GM12878 (cell line): ENCODE results near the gene HADHA. TPM values are rescaled to one million over a fixed set of nuclear protein-coding genes. Genes with fewer than 3 reads are reported as not detected.

Experiments
- ATAC-seq: fragments of 200-7000 bp; cut with Tn5 transposase; 3 replicates; pipeline ENCODE4 v1.9.1; 2020; ENCODE audit warnings: mild to moderate bottlenecking, moderate library complexity
- BruUV-seq: library from RNA; stranded (reverse); fragments of 400-500 nt; replicated peaks from 2 replicates; lab custom pipeline; 2021; lab: Mats Ljungman, UMichigan
- CTCF ChIA-PET: fragments of 300-600 bp; sonication (Branson Sonifier 250); formaldehyde crosslinking; extraction: SDS; loops from one replicate; lab custom pipeline; 2021; ENCODE audit warnings: inconsistent platforms; lab: Yijun Ruan, JAX
- POLR2A ChIA-PET: fragments of 350-600 bp; formaldehyde crosslinking; extraction: SDS; loops from one replicate; lab custom pipeline; 2021; ENCODE audit warnings: inconsistent platforms; lab: Charles Lee
- RAD21 ChIA-PET: fragments of 300-600 bp; sonication (Branson Sonifier 250); formaldehyde crosslinking; loops from one replicate; lab custom pipeline; 2023; ENCODE audit warnings: antibody characterized with exemption; ENCODE audit not compliant: unreplicated experiment; lab: Charles Lee
- SMC1A ChIA-PET: fragments of 300-600 bp; sonication (Branson Sonifier 250); formaldehyde crosslinking; loops from one replicate; lab custom pipeline; 2023; ENCODE audit not compliant: unreplicated experiment, uncharacterized antibody; lab: Charles Lee
- DNase-seq: peaks from one replicate; pipeline ENCODE4 v3.0.0-alpha.2; 2011; ENCODE audit warnings: low read depth, low spot score
- FAIRE-seq: peaks from 3 replicates; lab custom pipeline; 2011; peaks lifted over from hg19 to GRCh38; lab: Jason Lieb, UNC
- H2AFZ ChIP-seq: 2 replicates; pipeline ENCODE4 v1.6.0; 2011; ENCODE audit warnings: low read depth, low read length, control low read depth; ENCODE audit not compliant: control insufficient read depth
- H3K27ac ChIP-seq: 2 replicates; pipeline ENCODE4 v1.5.1; 2011; ENCODE audit warnings: control low read depth; ENCODE audit not compliant: control insufficient read depth, insufficient read depth
- H3K27me3 ChIP-seq, 2 experiments: replicated peaks in 1 of 2; 2 replicates each; pipeline versions ENCODE4 v1.6.0 to v1.6.1; 2011; ENCODE audit warnings: low read length in 1 of 2; ENCODE audit not compliant: control insufficient read depth in 2 of 2, insufficient read depth in 2 of 2
- H3K36me3 ChIP-seq, 2 experiments: 2 replicates each; pipeline ENCODE4 v1.5.1; 2011; ENCODE audit warnings: low read length in 1 of 2; ENCODE audit not compliant: control insufficient read depth in 2 of 2, insufficient read depth in 2 of 2
- H3K4me1 ChIP-seq: 2 replicates; pipeline ENCODE4 v1.6.1; 2011; ENCODE audit warnings: mild to moderate bottlenecking, low read length, moderate library complexity, mixed read lengths; ENCODE audit not compliant: control insufficient read depth, insufficient read depth
- H3K4me2 ChIP-seq: 2 replicates; pipeline ENCODE4 v1.6.0; 2011; ENCODE audit warnings: control low read depth; ENCODE audit not compliant: control insufficient read depth, insufficient read depth
- H3K4me3 ChIP-seq: fragments of 200-600 bp; sonication (generic); 2 replicates; pipeline ENCODE4 v1.5.1; 2016
- H3K79me2 ChIP-seq: 2 replicates; pipeline ENCODE4 v1.6.0; 2011; ENCODE audit warnings: low read length; ENCODE audit not compliant: control insufficient read depth, insufficient read depth
- H3K9ac ChIP-seq: 2 replicates; pipeline ENCODE4 v1.8.0; 2011; ENCODE audit warnings: low read length, control low read depth, mixed read lengths; ENCODE audit not compliant: control insufficient read depth, insufficient read depth
- H3K9me3 ChIP-seq: replicated peaks from 3 replicates; pipeline ENCODE4 v1.5.1; 2011; ENCODE audit warnings: mild to moderate bottlenecking, low read length; ENCODE audit not compliant: control insufficient read depth, insufficient read depth
- H4K20me1 ChIP-seq: 2 replicates; pipeline ENCODE4 v1.6.0; 2011; ENCODE audit not compliant: control insufficient read depth, insufficient read depth
- BCLAF1 ChIP-seq: fragments of 450-650 bp; IDR thresholded peaks from 2 replicates; pipeline ENCODE4 v1.6.1; 2017; ENCODE audit warnings: antibody characterized with exemption, mild to moderate bottlenecking, moderate library complexity
- BRCA1 ChIP-seq: IDR thresholded peaks from 2 replicates; pipeline ENCODE4 v1.6.1; 2011; ENCODE audit warnings: low read depth, low read length, improper control_type of control experiment
- EGR1 ChIP-seq, 2 experiments: IDR thresholded peaks; 1 replicate in 1 of 2; 2 replicates in 1 of 2; pipeline ENCODE4 v1.6.1; 2011 to 2012; ENCODE audit warnings: low read depth in 2 of 2, low read length in 2 of 2, borderline replicate concordance in 1 of 2, mild to moderate bottlenecking in 1 of 2, moderate library complexity in 1 of 2
- ETV6 ChIP-seq, 2 experiments: fragments of 450-650 bp in 1 of 2; IDR thresholded peaks in 1 of 2; conservative IDR thresholded peaks in 1 of 2; 2 replicates each; pipeline ENCODE4 v1.6.1; 2014; ENCODE audit warnings: antibody characterized with exemption in 1 of 2, borderline replicate concordance in 1 of 2, low read depth in 1 of 2, mild to moderate bottlenecking in 1 of 2, moderate library complexity in 1 of 2
- FOS ChIP-seq: IDR thresholded peaks from 3 replicates; pipeline ENCODE4 v1.6.1; 2011; ENCODE audit warnings: borderline replicate concordance; ENCODE audit not compliant: insufficient read length; ENCODE audit errors: extremely low read depth
- KAT2A ChIP-seq: conservative IDR thresholded peaks from 2 replicates; pipeline ENCODE4 v1.6.1; 2011; ENCODE audit warnings: low read depth, low read length; ENCODE audit not compliant: control insufficient read depth
- NBN ChIP-seq: fragments of 450-650 bp; IDR thresholded peaks from 2 replicates; pipeline ENCODE4 v1.6.1; 2016
- POLR2AphosphoS5 ChIP-seq: IDR thresholded peaks from 2 replicates; pipeline ENCODE4 v1.6.1; 2011; ENCODE audit warnings: mild to moderate bottlenecking, low read length, inconsistent platforms
- PRDM15 ChIP-seq: fragments of 450-650 bp; formaldehyde crosslinking; IDR thresholded peaks from 2 replicates; pipeline ENCODE4 v1.4.0; 2020; ENCODE audit warnings: mild to moderate bottlenecking, moderate library complexity
- RFX5 ChIP-seq: IDR thresholded peaks from 2 replicates; pipeline ENCODE4 v1.6.1; 2011; ENCODE audit warnings: low read depth, low read length, improper control_type of control experiment
- SMAD1 ChIP-seq: fragments of 450-650 bp; IDR thresholded peaks from 2 replicates; pipeline ENCODE4 v1.6.1; 2018; ENCODE audit warnings: mild to moderate bottlenecking, low read depth; ENCODE audit not compliant: partially characterized antibody
- SUPT20H ChIP-seq: IDR thresholded peaks from 2 replicates; pipeline ENCODE4 v1.6.1; 2011; ENCODE audit warnings: low read depth, mild to moderate bottlenecking, low read length, moderate library complexity, borderline replicate concordance; ENCODE audit not compliant: control insufficient read depth
- TCF7 ChIP-seq: IDR thresholded peaks from 2 replicates; pipeline ENCODE4 v1.6.1; 2014; ENCODE audit warnings: antibody characterized with exemption, borderline replicate concordance
- ZNF207 ChIP-seq: fragments of 450-650 bp; IDR thresholded peaks from 2 replicates; pipeline ENCODE4 v1.6.1; 2014; ENCODE audit warnings: antibody characterized with exemption, mild to moderate bottlenecking, borderline replicate concordance
- WGBS: methylation state at CpG from one replicate; pipeline ENCODE4 v1.1.6; 2016; ENCODE audit warnings: low lambda C conversion rate; ENCODE audit not compliant: insufficient replicate concordance, insufficient coverage; ENCODE audit errors: missing lambda C conversion rate; 5-methylcytosine and 5-hydroxymethylcytosine counted together
- in situ Hi-C: fragments of 300-500 bp; cut with MboI; formaldehyde crosslinking; loops from 9 replicates; pipeline ENCODE4 v1.14.3; 2018; ENCODE audit warnings: mixed read lengths
- intact Hi-C: fragments of 100-400 bp; cut with micrococcal nuclease; formaldehyde crosslinking; loops from one replicate; pipeline ENCODE4 v1.14.2; 2022; ENCODE audit not compliant: unreplicated experiment
- polyA plus RNA-seq, 11 experiments: library from polyadenylated mRNA; depleted of rRNA in 4 of 11; unstranded in 6 of 11; stranded (reverse) in 5 of 11; fragments of >200 nt; fragmentation: Nextera tagmentation in 4 of 11; fragmentation: Illumina TruSeq in 1 of 11; extraction: Ambion mirVana in 4 of 11; extraction: Trizol in 1 of 11; gene quantifications; 1 replicate in 1 of 11; 2 replicates in 10 of 11; pipeline versions ENCODE4 v1.2.1 to v1.2.3, GENCODE V29; 2011 to 2016; ENCODE audit warnings: inconsistent platforms in 2 of 11, missing spikeins in 2 of 11, low read depth in 1 of 11
- total RNA-seq, 4 experiments: library from RNA; depleted of rRNA in 3 of 4; stranded (reverse); fragments of >200 nt in 3 of 4; fragmentation: Illumina TruSeq in 1 of 4; extraction: Trizol in 1 of 4; gene quantifications; 2 replicates each; pipeline versions ENCODE4 v1.2.1 to v1.2.3, GENCODE V29; 2013 to 2021
- TF ChIP-seq, protein P1 (sequence below): fragments of 450-650 bp; IDR thresholded peaks from 2 replicates; pipeline ENCODE4 v1.6.1; 2017; ENCODE audit warnings: borderline replicate concordance

Gene HADHA
- total and polyA plus RNA-seq, 10 of the 15 experiments (the other 5 are each of a cell fraction or from before 2014, with no cell fraction given): 109 to 207 (median 165) TPM

GRCh38 chr2:26164641-26165211, 79.7 kb downstream of the HADHA start (continued):
- TF ChIP-seq POLR2AphosphoS5: no peak
- TF ChIP-seq BCLAF1: no peak
- no peak for TF ChIP-seq KAT2A
- no peak for TF ChIP-seq EGR1 (IDR thresholded peaks at IDR 0.05; ENCODE audit: borderline replicate concordance in 1 of 2, low read depth in 2 of 2, low read length in 2 of 2)
- no peak for TF ChIP-seq SUPT20H
- TF ChIP-seq ZNF207: no peak

GRCh38 chr2:26164231-26164630, 80.2 kb downstream of the HADHA start:
- POLR2A ChIA-PET: no interaction called here
- no peaks in the 10 kb centered on the region; the same call in 1 of the 2 replicates for H3K4me1 ChIP-seq
- in situ Hi-C loops: no loop called here
- CTCF ChIA-PET: no interaction called here
- no peak overlapping the region for H3K27ac ChIP-seq
- DNase-seq: no peak
- no peak overlapping the region for H3K9ac ChIP-seq
- WGBS: 0% methylated on average over 1 of the region's 1 CpG
- H2AFZ ChIP-seq: no peak overlapping the region
- no peaks in the 10 kb centered on the region for H4K20me1 ChIP-seq
- no peaks in the 10 kb centered on the region for H3K27me3 ChIP-seq
- no peaks in the 10 kb centered on the region for H3K36me3 ChIP-seq
- intact Hi-C loops: no loop called here
- SMC1A ChIA-PET: no interaction called here
- BruUV-seq: no TSS peak
- H3K79me2 ChIP-seq: no peaks in the 10 kb centered on the region
- H3K4me2 ChIP-seq: no peak overlapping the region
- H3K4me3 ChIP-seq: no peak overlapping the region
- no peak for ATAC-seq
- TF ChIP-seq BRCA1: no peak
- no peak for TF ChIP-seq PRDM15 (CRISPR knock-in tag)
- TF ChIP-seq, protein P1, sequence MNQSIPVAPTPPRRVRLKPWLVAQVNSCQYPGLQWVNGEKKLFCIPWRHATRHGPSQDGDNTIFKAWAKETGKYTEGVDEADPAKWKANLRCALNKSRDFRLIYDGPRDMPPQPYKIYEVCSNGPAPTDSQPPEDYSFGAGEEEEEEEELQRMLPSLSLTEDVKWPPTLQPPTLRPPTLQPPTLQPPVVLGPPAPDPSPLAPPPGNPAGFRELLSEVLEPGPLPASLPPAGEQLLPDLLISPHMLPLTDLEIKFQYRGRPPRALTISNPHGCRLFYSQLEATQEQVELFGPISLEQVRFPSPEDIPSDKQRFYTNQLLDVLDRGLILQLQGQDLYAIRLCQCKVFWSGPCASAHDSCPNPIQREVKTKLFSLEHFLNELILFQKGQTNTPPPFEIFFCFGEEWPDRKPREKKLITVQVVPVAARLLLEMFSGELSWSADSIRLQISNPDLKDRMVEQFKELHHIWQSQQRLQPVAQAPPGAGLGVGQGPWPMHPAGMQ: no peak
- no peak for TF ChIP-seq FOS
- no peak for TF ChIP-seq SMAD1
- no peak for TF ChIP-seq NBN
- no peak for TF ChIP-seq ETV6 (conservative IDR thresholded peaks at IDR 0.05 in 1 of 2, IDR thresholded peaks at IDR 0.05 in 1 of 2; ENCODE audit: borderline replicate concordance in 1 of 2, low read depth in 1 of 2)
- TF ChIP-seq RFX5: no peak
- TF ChIP-seq TCF7: no peak
- H3K9me3 ChIP-seq: no peaks in the 10 kb centered on the region
- no peak for FAIRE-seq
- RAD21 ChIA-PET: no interaction called here
